Measurements from ENCODE around the gene CTDSPL2.
"Not testable (repeated sequence)": the region's sequence is repeated elsewhere in the genome, so short reads cannot be mapped to it uniquely, and the experiment has no call there.

CTDSPL2 gene

GRCh38 chr15:44426975-44427755 is at the start of gene CTDSPL2:
TSS of gene CTDSPL2 (plus strand) at chr15:44427629. CDS start at chr15:44459015, 31,386 bp downstream.
- peak; percentile 89 for DNase-seq (ENCODE audit: low read depth, low spot score)

- no peak for DNase-seq (ENCODE audit: low read depth, low spot score)
These were observed 46.2 kb upstream of the CTDSPL2 start for GRCh38 chr15:44381236-44381635.

DNA sequence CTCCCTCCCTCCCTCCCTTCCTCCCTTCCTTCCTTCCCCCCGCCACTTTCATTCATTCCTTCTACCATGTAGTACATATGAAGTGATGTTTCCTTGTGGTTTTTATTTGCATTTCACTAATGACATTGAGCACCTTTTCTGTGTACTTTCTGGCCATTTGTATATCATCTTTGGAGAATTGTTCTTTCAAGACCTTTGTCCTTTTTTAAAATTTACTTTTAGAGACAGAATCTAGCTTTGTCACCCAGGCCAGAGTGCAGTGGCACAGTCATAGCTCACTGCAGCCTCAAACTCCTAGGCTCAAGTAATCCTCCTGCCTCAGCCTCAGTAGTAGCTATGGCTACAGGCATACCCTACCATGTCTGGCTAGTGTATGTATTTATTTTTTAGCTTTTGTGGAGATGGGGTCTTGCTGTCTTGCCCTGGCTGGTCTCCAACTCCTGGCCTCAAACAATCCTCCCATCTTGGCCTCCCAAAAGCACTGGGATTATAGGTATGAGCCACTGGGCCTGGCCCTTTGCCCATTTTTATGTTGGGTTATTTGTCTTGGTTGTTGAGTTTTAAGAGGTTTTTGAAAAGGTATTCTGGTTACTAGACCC is 42.0 kb upstream of the CTDSPL2 start:
- DNase-seq (ENCODE audit: low read depth, low spot score) = no peak

DNA sequence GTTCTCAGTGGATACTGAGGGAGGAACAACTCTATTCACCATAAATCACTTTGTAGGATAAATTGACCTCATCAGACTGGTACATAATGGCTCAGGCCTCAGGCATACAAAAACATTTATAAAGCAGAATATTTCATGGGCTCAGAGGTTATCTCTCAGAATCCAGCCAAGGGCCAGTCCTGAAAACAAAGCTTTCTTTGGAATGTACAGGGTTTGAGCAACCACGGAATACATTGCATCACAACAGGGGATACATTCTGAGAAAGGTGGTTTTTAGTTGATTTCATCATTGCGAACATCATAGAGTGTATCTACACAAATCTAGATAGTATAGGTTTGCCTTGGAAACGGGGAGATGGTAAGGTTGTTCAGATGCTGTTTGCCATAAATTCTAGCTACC is 33.4 kb upstream of the CTDSPL2 start:
- DNase-seq (ENCODE audit: low read depth, low spot score) = no peak

GRCh38 chr15:44394562-44394961 is 32.9 kb upstream of the CTDSPL2 start:
- no peak for DNase-seq (ENCODE audit: low read depth, low spot score)

- no peak for DNase-seq (ENCODE audit: low read depth, low spot score)
These were observed 29.6 kb upstream of the CTDSPL2 start for GRCh38 chr15:44397869-44398268.

DNA sequence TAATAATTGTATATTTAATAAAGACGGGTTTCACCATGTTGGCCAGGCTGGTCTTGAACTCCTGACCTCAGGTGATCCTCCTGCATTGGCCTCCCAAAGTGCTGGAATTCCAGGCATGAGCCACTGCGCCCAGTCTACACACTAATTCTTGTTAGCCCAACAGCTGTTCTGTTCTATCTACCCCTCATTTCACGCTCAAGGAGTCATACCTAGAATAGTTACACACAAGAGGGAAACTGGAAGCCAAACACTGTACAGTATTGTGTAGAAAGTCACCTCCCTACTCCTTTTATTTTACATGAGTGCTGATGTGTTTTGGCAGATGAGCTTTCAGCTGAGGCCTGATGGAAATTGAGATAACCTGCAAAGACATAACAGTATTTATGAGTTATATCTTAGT is 13.4 kb upstream of the CTDSPL2 start:
- no peak for DNase-seq (ENCODE audit: low read depth, low spot score)

- DNase-seq (ENCODE audit: low read depth, low spot score) = no peak
These were observed 611 bp downstream of the CTDSPL2 start for GRCh38 chr15:44427756-44428724.

- DNase-seq (ENCODE audit: low read depth, low spot score) = no peak
These were observed 8.7 kb downstream of the CTDSPL2 start for GRCh38 chr15:44435893-44436667.

- no peak for DNase-seq (ENCODE audit: low read depth, low spot score)
These were observed 11.0 kb downstream of the CTDSPL2 start for GRCh38 chr15:44438402-44438801.

DNA sequence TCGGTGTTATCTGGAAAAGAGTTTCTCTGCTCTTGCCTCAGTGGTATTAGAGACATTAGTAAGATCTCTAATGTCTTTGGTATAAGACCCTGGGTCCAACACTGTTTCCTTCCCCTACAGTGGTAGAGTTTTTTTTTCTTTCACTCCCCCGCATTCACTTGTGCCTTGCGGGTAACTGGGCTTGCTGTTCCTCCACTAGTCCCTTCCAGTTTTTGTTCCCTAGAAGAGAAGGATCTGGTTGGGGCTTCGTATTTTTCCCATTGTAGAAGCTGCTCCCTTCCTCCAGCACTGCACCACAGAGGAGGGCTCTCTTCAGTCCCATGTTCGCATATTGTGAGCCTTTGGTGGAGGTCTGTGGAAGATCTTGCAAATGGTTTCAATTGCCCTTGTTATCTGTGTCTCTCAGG is 13.7 kb downstream of the CTDSPL2 start:
- no peak for DNase-seq (ENCODE audit: low read depth, low spot score)

- DNase-seq (ENCODE audit: low read depth, low spot score) = no peak
These were observed 16.1 kb downstream of the CTDSPL2 start for GRCh38 chr15:44443515-44443914.

DNA sequence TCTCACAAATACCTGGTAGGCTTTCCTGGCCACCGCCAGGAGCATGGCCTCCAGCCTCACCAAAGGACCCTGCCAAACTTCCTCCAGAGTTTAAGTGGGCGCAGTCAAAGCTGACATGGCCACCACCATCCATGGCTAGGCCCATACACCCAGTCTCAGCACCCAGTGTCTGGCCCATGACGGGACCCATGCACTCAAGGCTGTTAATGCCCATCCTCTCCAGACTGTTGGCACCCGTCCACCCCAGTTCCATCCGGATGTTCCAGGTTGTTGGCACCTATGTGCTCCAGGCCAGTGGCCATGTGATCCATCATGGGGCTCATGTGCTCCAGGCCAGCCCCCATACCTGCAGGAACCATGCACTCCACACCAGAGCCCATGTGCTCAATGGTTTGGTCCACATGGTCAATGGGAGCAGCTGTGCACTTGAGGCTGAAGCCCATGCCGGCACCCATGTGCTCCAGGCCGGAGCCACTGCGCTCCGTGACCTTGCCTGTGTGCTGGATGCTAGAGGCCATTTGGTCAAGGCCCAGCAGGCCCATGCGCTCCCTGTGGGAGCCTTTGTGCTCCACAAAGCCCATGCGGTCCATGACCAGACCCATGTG is 20.4 kb downstream of the CTDSPL2 start:
- no peak for DNase-seq (ENCODE audit: low read depth, low spot score)

DNA sequence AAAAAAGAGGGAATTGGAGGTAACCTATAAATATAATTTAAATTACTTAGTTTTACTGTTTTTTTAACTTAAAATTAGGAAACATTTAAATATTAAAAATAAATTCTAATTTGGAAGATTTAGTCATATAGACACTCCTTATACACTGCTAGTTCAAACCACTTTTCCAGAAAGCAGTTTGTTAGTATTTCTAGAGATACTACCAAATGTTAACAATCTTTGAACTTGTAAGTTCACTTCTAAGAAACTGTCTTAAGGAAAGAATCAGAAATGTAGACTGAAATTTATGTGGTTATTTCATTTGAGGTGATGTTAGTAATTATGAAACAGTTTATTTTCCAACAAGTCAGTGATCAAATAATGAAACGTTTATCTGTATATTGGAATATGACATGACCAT is 22.7 kb downstream of the CTDSPL2 start:
- DNase-seq (ENCODE audit: low read depth, low spot score) = no peak

DNA sequence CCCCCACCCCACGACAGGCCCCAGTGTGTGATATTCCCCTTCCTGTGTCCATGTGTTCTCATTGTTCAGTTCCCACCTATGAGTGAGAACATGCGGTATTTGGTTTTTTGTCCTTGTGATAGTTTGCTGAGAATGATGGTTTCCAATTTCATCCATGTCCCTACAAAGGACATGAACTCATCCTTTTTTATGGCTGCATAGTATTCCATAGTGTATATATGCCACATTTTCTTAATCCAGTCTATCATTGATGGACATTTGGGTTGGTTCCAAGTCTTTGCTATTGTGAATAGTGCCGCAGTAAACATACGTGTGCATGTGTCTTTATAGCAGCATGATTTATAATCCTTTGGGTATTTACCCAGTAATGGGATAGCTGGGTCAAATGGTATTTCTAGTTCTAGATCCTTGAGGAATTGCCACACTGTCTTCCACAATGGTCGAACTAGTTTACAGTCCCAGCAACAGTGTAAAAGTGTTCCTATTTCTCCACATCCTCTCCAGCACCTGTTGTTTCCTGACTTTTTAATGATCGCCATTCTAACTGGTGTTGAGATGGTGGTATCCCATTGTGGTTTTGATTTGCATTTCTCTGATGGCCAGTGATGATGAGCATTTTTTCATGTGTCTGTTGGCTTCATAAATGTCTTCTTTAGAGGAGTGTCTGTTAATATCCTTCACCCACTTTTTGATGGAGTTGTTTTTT is 26.3 kb downstream of the CTDSPL2 start:
- not testable (repeated sequence) for DNase-seq (ENCODE audit: low read depth, low spot score)

- no peak for DNase-seq (ENCODE audit: low read depth, low spot score)
These were observed 31.0 kb downstream of the CTDSPL2 start for GRCh38 chr15:44458429-44458828.

GRCh38 chr15:44468709-44469385 is 41.4 kb downstream of the CTDSPL2 start:
- DNase-seq (ENCODE audit: low read depth, low spot score) = no peak

DNA sequence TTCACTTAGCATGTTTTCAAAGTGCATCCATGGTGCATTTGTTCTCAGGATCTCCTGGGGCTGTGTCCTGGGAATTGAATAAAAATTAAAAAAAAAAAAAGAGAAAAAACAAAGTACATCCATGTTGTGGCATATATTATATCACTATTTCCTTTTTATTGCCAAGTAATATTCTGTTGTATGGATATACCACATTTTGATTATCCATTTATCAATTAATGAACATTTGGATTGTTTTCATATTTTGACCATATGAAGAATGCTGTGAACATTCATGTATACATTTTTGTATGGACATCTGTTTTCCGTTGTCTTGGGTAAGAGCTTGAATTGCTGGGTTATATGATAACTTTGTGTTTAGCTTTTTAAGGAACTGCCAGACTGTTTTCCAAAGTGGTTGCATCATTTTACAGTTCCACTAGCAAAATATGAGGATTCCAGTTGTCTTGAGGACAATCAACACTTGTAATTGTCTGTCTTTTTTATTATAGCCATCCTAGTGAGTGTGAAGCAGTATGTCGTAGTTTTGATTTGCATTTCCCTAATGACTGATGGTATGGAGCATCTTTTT is 44.5 kb downstream of the CTDSPL2 start:
- DNase-seq (ENCODE audit: low read depth, low spot score) = no peak

DNA sequence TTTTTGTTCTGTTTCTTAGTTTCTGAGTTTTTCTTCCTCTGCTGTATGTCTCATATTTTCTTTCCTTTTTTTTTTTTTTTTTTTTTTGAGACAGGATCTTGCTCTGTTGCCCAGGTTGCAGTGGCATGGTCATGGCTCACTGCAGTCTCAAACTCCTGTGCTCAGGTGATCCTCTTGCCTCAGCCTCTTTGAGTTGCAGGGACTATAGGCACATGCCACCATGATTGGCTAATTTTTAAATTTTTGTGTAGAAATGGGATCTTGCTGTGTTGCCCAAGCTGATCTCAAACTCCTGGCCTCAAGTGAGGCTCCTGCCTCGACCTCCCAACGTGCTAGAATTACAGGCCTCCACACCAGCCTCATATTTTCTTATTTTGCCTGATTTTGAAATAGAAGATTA is 51.9 kb downstream of the CTDSPL2 start:
- DNase-seq (ENCODE audit: low read depth, low spot score) = no peak
